ENCODE measurements around the gene MAPK10.
"Not testable (repeated sequence)": the region's sequence is repeated elsewhere in the genome, so short reads cannot be mapped to it uniquely, and the experiment has no call there.

The MAPK10 gene

DNA sequence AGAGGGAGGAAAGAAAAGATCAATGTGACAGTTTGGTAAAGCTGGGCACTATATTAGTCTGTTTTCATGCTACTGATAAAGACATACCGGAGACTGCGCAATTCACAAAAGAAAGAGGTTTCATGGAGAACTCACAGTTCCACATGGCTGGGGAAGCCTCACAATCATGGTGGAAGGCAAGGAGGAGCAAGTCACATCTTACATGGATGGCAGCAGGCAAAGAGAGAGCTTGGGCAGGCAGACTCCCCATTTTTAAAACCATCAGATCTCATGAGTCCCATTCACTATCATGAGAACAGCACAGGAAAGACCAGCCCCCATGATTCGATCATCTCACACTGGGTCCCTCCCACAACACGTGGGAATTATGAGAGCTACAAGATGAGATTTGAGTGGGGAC, 394.8 kb downstream of the MAPK10 start:
- not testable (repeated sequence) for H3K4me3 ChIP-seq (ENCODE audit: low read depth in 1 of 5, low read length in 5 of 5); H3K9me3 ChIP-seq (ENCODE audit: control insufficient read depth in 5 of 5, low read length in 5 of 5); H3K36me3 ChIP-seq (ENCODE audit: control insufficient read depth in 5 of 5, insufficient read depth in 5 of 5, low read length in 5 of 5); H3K9ac ChIP-seq (ENCODE audit: low read length in 5 of 5); H3K27me3 ChIP-seq (ENCODE audit: control insufficient read depth in 5 of 5, insufficient read depth in 4 of 5, low read length in 5 of 5)
- H3K4me1 ChIP-seq (ENCODE audit: control insufficient read depth in 5 of 5, insufficient read depth in 5 of 5, low read length in 5 of 5) = peaks cover 0 to 22% (median 16%) of the 10 kb centered on the region in 5 donors
- peak overlapping the region; percentile 61 for H3K27ac ChIP-seq (ENCODE audit: low read depth, low read length)

- Histone ChIP-seq H3K4me3 (ENCODE audit: low read depth in 1 of 5, low read length in 5 of 5) (no peak overlapping the region), H3K9me3 (ENCODE audit: control insufficient read depth in 5 of 5, low read length in 5 of 5) (no peaks in the 10 kb centered on the region), H3K27ac (ENCODE audit: low read depth, low read length) (no peak overlapping the region), H3K36me3 (ENCODE audit: control insufficient read depth in 5 of 5, insufficient read depth in 5 of 5, low read length in 5 of 5) (no peaks in the 10 kb centered on the region), H3K27me3 (ENCODE audit: control insufficient read depth in 5 of 5, insufficient read depth in 4 of 5, low read length in 5 of 5) (no peaks in the 10 kb centered on the region), H3K9ac (ENCODE audit: low read length in 5 of 5) (no peak overlapping the region), H3K4me1 (ENCODE audit: control insufficient read depth in 5 of 5, insufficient read depth in 5 of 5, low read length in 5 of 5) (peaks cover 0 to 22% (median 15%) of the 10 kb centered on the region in 5 donors)
Measured at GRCh38 chr4:85964298-85964697, 395.6 kb downstream of the MAPK10 start.

- H3K4me3 ChIP-seq (ENCODE audit: low read depth in 1 of 5, low read length in 5 of 5) = no peak overlapping the region
- no peak overlapping the region for H3K9ac ChIP-seq (ENCODE audit: low read length in 5 of 5)
- H3K36me3 ChIP-seq (ENCODE audit: control insufficient read depth in 5 of 5, insufficient read depth in 5 of 5, low read length in 5 of 5) = no peaks in the 10 kb centered on the region
- H3K4me1 ChIP-seq (ENCODE audit: control insufficient read depth in 5 of 5, insufficient read depth in 5 of 5, low read length in 5 of 5) = peaks cover 0 to 22% (median 15%) of the 10 kb centered on the region in 5 donors
- no peaks in the 10 kb centered on the region for H3K27me3 ChIP-seq (ENCODE audit: control insufficient read depth in 5 of 5, insufficient read depth in 4 of 5, low read length in 5 of 5)
- H3K9me3 ChIP-seq (ENCODE audit: control insufficient read depth in 5 of 5, low read length in 5 of 5) = no peaks in the 10 kb centered on the region
- no peak overlapping the region for H3K27ac ChIP-seq (ENCODE audit: low read depth, low read length)
Measured at GRCh38 chr4:85963231-85963630, 396.6 kb downstream of the MAPK10 start.

DNA sequence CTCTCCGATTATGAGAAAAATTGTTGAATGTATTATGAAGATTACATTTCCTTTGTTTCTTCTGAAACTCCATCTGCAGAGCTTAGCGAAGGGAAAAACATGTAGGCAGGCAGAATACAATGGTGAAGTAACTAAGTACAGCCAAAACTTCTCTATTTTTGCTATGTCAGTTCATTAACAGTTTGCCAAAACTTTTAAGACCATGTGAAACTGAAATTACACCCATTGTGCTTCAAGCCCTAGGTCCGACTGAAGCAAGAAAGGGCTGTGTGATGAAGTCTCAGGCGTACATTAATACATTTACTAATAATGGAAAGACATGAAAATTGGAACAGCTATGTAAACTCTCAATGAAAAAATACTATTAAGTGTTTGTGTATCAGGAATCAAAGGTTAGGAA, 398.0 kb downstream of the MAPK10 start:
- H3K4me3 ChIP-seq (ENCODE audit: low read depth in 1 of 5, low read length in 5 of 5) = no peak overlapping the region
- no peaks in the 10 kb centered on the region for H3K27me3 ChIP-seq (ENCODE audit: control insufficient read depth in 5 of 5, insufficient read depth in 4 of 5, low read length in 5 of 5)
- H3K9me3 ChIP-seq (ENCODE audit: control insufficient read depth in 5 of 5, low read length in 5 of 5) = no peaks in the 10 kb centered on the region
- no peaks in the 10 kb centered on the region for H3K36me3 ChIP-seq (ENCODE audit: control insufficient read depth in 5 of 5, insufficient read depth in 5 of 5, low read length in 5 of 5)
- no peak overlapping the region for H3K9ac ChIP-seq (ENCODE audit: low read length in 5 of 5)
- peaks cover 0 to 21% (median 15%) of the 10 kb centered on the region in 5 donors for H3K4me1 ChIP-seq (ENCODE audit: control insufficient read depth in 5 of 5, insufficient read depth in 5 of 5, low read length in 5 of 5)
- H3K27ac ChIP-seq (ENCODE audit: low read depth, low read length) = no peak overlapping the region

DNA sequence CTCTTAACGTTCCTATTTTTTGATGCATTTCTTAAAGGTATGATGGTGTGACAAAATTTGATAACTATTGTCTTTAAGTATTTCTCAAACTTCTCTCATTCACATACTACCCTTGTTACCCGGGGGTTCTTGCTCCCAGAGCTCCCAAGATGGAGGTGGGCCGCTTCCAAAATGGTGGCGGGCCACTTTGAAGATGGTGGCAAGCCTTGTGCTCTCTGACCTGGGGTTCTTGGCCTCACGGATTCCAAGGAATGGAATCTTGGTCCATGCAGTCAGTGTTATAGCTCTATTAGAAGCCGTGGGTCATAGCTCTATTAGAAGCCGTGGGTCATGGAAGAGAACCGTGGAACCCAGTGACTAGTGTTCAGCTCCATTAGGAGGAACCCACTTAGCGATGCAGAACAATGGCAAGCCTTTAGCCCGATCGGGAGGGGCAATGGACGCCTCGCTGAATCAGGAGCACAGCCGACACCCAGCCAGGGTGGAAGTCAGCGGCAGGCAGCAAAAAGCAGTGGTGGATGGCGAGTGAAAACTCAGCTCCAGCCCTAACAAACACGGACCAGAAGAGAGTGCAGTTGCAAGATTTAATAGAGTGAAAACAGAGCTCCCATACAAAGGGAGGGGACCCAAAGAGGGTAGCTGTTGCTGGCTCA, 403.4 kb downstream of the MAPK10 start:
- Histone ChIP-seq H3K27ac (ENCODE audit: low read depth, low read length) (no peak overlapping the region), H3K9me3 (ENCODE audit: control insufficient read depth in 5 of 5, low read length in 5 of 5) (no peaks in the 10 kb centered on the region), H3K4me1 (ENCODE audit: control insufficient read depth in 5 of 5, insufficient read depth in 5 of 5, low read length in 5 of 5) (peaks cover 6 to 20% (median 9%) of the 10 kb centered on the region in 5 donors), H3K27me3 (ENCODE audit: control insufficient read depth in 5 of 5, insufficient read depth in 4 of 5, low read length in 5 of 5) (no peaks in the 10 kb centered on the region), H3K9ac (ENCODE audit: low read length in 5 of 5) (no peak overlapping the region), H3K4me3 (ENCODE audit: low read depth in 1 of 5, low read length in 5 of 5) (no peak overlapping the region), H3K36me3 (ENCODE audit: control insufficient read depth in 5 of 5, insufficient read depth in 5 of 5, low read length in 5 of 5) (peaks cover 0 to 2% (median 0%) of the 10 kb centered on the region in 5 donors)

GRCh38 chr4:85955620-85956292, 404.1 kb downstream of the MAPK10 start:
- H3K4me1 ChIP-seq (ENCODE audit: control insufficient read depth in 5 of 5, insufficient read depth in 5 of 5, low read length in 5 of 5) = peaks cover 6 to 20% (median 9%) of the 10 kb centered on the region in 5 donors
- H3K4me3 ChIP-seq (ENCODE audit: low read depth in 1 of 5, low read length in 5 of 5) = no peak overlapping the region
- no peak overlapping the region for H3K27ac ChIP-seq (ENCODE audit: low read depth, low read length)
- H3K36me3 ChIP-seq (ENCODE audit: control insufficient read depth in 5 of 5, insufficient read depth in 5 of 5, low read length in 5 of 5) = peaks cover 0 to 2% (median 0%) of the 10 kb centered on the region in 5 donors
- H3K9me3 ChIP-seq (ENCODE audit: control insufficient read depth in 5 of 5, low read length in 5 of 5) = no peaks in the 10 kb centered on the region
- H3K27me3 ChIP-seq (ENCODE audit: control insufficient read depth in 5 of 5, insufficient read depth in 4 of 5, low read length in 5 of 5) = no peaks in the 10 kb centered on the region
- no peak overlapping the region for H3K9ac ChIP-seq (ENCODE audit: low read length in 5 of 5)

DNA sequence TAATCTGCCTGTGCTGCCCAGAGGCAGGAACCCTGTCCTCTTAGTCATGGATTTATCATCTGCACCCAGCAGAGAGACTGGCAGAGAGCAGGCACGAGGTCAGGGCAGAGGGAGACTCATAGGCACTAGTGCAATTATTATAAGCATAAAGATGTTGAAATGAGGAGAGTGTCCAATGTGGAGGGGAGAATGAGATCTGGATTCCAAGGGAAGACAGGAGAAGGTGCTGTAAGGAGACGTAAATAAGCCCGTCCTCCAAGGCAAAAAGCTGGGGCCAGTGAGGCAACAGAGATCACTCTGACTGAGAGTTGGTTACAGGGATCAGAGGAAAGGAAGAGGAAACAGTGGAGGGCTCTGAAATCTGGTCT, 406.2 kb downstream of the MAPK10 start:
- Histone ChIP-seq H3K36me3 (ENCODE audit: control insufficient read depth in 5 of 5, insufficient read depth in 5 of 5, low read length in 5 of 5) (peaks cover 0 to 2% (median 0%) of the 10 kb centered on the region in 5 donors), H3K27ac (ENCODE audit: low read depth, low read length) (no peak overlapping the region), H3K4me1 (ENCODE audit: control insufficient read depth in 5 of 5, insufficient read depth in 5 of 5, low read length in 5 of 5) (peaks cover 6 to 20% (median 9%) of the 10 kb centered on the region in 5 donors)

GRCh38 chr4:85952972-85953650, 406.7 kb downstream of the MAPK10 start:
- H3K9ac ChIP-seq (ENCODE audit: low read length in 5 of 5) = no peak overlapping the region
- peaks cover 6 to 20% (median 9%) of the 10 kb centered on the region in 5 donors for H3K4me1 ChIP-seq (ENCODE audit: control insufficient read depth in 5 of 5, insufficient read depth in 5 of 5, low read length in 5 of 5)
- no peak overlapping the region for H3K4me3 ChIP-seq (ENCODE audit: low read depth in 1 of 5, low read length in 5 of 5)
- H3K36me3 ChIP-seq (ENCODE audit: control insufficient read depth in 5 of 5, insufficient read depth in 5 of 5, low read length in 5 of 5) = peaks cover 0 to 2% (median 0%) of the 10 kb centered on the region in 5 donors
- no peaks in the 10 kb centered on the region for H3K27me3 ChIP-seq (ENCODE audit: control insufficient read depth in 5 of 5, insufficient read depth in 4 of 5, low read length in 5 of 5)
- peak overlapping the region; percentile 24 for H3K27ac ChIP-seq (ENCODE audit: low read depth, low read length)
- H3K9me3 ChIP-seq (ENCODE audit: control insufficient read depth in 5 of 5, low read length in 5 of 5) = no peaks in the 10 kb centered on the region

More for the DNA sequence above, 406.2 kb downstream of the MAPK10 start:
- Histone ChIP-seq H3K27me3 (ENCODE audit: control insufficient read depth in 5 of 5, insufficient read depth in 4 of 5, low read length in 5 of 5) (no peaks in the 10 kb centered on the region), H3K4me3 (ENCODE audit: low read depth in 1 of 5, low read length in 5 of 5) (no peak overlapping the region), H3K9ac (ENCODE audit: low read length in 5 of 5) (no peak overlapping the region), H3K9me3 (ENCODE audit: control insufficient read depth in 5 of 5, low read length in 5 of 5) (no peaks in the 10 kb centered on the region)

- Histone ChIP-seq H3K4me3 (ENCODE audit: low read depth in 1 of 5, low read length in 5 of 5) (no peak overlapping the region), H3K36me3 (ENCODE audit: control insufficient read depth in 5 of 5, insufficient read depth in 5 of 5, low read length in 5 of 5) (peaks cover 0 to 2% (median 0%) of the 10 kb centered on the region in 5 donors), H3K4me1 (ENCODE audit: control insufficient read depth in 5 of 5, insufficient read depth in 5 of 5, low read length in 5 of 5) (peaks cover 6 to 20% (median 9%) of the 10 kb centered on the region in 5 donors), H3K9me3 (ENCODE audit: control insufficient read depth in 5 of 5, low read length in 5 of 5) (no peaks in the 10 kb centered on the region), H3K27me3 (ENCODE audit: control insufficient read depth in 5 of 5, insufficient read depth in 4 of 5, low read length in 5 of 5) (no peaks in the 10 kb centered on the region), H3K27ac (ENCODE audit: low read depth, low read length) (peak overlapping the region; percentile 24), H3K9ac (ENCODE audit: low read length in 5 of 5) (no peak overlapping the region)
Measured at GRCh38 chr4:85952528-85952927, 407.3 kb downstream of the MAPK10 start.

DNA sequence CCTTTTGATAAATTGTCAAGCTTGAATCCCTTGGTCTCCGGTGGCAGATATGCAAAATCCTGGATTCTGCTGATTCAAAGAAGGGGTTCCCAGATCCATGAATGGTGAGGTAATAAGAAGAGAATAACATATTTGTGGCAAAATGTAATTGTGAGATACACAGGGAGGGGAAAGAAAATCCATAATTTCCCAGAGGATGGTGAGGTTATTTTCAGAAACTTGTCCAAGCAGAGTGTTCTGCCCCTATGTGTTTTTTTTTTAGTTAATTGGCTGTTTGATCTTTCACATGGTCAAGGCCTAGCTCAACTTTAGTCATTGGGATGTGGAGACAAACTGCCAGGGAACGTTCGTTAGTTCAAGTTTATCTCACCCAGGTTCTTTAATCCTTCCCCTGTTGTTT, 408.8 kb downstream of the MAPK10 start:
- Histone ChIP-seq H3K9me3 (ENCODE audit: control insufficient read depth in 5 of 5, low read length in 5 of 5) (no peaks in the 10 kb centered on the region), H3K27me3 (ENCODE audit: control insufficient read depth in 5 of 5, insufficient read depth in 4 of 5, low read length in 5 of 5) (no peaks in the 10 kb centered on the region), H3K9ac (ENCODE audit: low read length in 5 of 5) (no peak overlapping the region), H3K4me3 (ENCODE audit: low read depth in 1 of 5, low read length in 5 of 5) (no peak overlapping the region), H3K27ac (ENCODE audit: low read depth, low read length) (no peak overlapping the region), H3K36me3 (ENCODE audit: control insufficient read depth in 5 of 5, insufficient read depth in 5 of 5, low read length in 5 of 5) (peaks cover 0 to 2% (median 0%) of the 10 kb centered on the region in 5 donors), H3K4me1 (ENCODE audit: control insufficient read depth in 5 of 5, insufficient read depth in 5 of 5, low read length in 5 of 5) (peaks cover 6 to 20% (median 9%) of the 10 kb centered on the region in 5 donors)
